ENCODE results near the gene MAP7D3.

GRCh38 chrX:136209751-136210150, 41.4 kb downstream of the MAP7D3 start:
- TF ChIP-seq JUN (IDR thresholded peaks at IDR 0.05; ENCODE audit: low read depth, low read length) (no peak), KDM5A (IDR thresholded peaks at IDR 0.05; ENCODE audit: low read length) (no peak), POLR2A (IDR thresholded peaks at IDR 0.05; ENCODE audit: control extremely low read depth in 1 of 2, low read depth in 2 of 2, low read length in 2 of 2) (no peak), EZH2 (IDR thresholded peaks at IDR 0.05; ENCODE audit: low read depth, low read length, severe bottlenecking) (no peak), CTCF (IDR thresholded peaks at IDR 0.05; ENCODE audit: control extremely low read depth in 1 of 3, insufficient read depth in 1 of 3, low read depth in 1 of 3, low read length in 3 of 3) (no peak), POU5F1 (IDR thresholded peaks at IDR 0.05; ENCODE audit: low read depth, low read length) (no peak)
